GM21360 (cell line): ENCODE data around the gene ZNF497.
A peak's percentile ranks its signal among the peaks of the same experiment; 100 is the strongest.

ENCODE experiments used
- ATAC-seq: cut with Tn5 transposase; IDR thresholded peaks from one replicate; pipeline ENCODE4 v1.9.1; 2021; ENCODE audit warnings: mild to moderate bottlenecking, moderate library complexity; ENCODE audit not compliant: unreplicated experiment

Gene ZNF497

DNA sequence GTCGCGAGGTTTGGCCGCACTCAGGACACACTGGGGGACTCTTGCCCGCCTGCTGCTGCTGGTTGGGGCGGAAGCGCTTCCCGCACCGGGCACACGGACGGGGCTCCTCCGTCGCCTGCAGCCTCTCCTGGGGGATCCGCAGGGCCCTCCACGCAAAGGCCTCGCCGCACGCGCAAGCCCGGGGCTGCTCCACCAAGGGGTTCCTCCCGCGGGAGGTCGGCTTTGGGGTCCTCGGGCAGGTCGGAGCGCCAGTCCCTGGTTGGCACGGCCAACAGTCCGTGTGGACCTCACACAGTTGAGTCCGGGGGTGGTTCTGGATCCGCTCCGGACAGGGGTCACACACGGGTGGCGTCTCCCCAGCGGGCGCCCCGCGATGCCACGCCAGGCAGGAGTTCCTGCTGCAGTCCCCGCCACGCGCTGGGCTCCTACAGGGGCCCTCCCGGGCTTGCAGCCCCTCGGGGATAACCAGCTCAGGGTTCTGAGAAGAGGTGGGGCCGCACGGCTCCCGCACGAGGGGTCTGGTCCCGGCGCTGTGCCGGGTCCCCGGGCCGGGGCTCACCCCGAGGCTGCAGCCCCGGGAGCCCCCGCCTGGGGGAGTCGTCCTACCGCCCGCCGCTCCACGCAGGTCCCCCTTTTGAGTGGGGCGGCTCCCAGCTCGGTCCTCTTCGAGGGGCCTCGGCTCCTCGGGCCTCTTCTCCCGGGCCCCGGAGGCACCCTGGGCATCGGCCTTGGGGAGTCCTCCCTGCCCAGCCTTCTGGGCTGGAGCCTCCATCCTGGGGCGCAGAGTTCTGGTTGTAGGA lies 6.2 kb upstream of the ZNF497 start:
- ATAC-seq: no peak

DNA sequence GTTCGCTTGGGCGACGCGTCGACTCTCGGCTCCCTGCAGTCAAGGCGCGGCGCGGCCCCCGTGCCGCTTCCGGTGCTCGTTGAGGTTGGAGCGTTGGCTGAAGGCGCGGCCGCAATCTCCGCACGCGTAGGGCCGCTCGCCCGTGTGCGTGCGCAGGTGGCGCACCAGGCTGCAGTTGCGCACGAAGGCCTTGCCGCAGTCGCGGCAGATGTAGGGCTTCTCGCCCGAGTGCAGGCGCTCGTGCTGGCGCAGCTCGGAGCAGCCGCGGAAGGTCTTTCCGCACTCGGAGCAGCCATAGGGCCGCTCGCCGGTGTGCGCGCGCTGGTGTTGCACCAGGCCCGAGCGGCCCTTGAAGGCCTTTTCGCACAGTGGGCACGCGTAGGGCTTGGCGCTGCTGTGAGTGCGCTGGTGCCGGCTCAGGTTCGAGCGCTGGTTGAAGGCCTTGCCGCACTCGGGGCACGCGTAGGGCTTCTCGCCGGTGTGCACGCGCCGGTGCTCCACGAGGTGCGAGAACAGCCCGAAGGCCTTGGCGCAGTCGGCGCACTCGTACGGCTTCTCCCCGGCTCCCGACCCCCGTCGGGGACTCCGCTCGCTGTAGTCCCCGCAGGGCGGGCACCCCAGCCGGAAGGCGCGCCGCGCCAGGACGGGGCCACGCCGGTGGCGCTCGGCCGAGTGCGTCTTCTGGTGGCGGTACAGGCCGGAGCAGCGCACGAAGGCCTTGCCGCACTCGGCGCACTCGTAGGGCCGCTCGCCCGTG lies 5.3 kb upstream of the ZNF497 start:
- no peak for ATAC-seq

DNA sequence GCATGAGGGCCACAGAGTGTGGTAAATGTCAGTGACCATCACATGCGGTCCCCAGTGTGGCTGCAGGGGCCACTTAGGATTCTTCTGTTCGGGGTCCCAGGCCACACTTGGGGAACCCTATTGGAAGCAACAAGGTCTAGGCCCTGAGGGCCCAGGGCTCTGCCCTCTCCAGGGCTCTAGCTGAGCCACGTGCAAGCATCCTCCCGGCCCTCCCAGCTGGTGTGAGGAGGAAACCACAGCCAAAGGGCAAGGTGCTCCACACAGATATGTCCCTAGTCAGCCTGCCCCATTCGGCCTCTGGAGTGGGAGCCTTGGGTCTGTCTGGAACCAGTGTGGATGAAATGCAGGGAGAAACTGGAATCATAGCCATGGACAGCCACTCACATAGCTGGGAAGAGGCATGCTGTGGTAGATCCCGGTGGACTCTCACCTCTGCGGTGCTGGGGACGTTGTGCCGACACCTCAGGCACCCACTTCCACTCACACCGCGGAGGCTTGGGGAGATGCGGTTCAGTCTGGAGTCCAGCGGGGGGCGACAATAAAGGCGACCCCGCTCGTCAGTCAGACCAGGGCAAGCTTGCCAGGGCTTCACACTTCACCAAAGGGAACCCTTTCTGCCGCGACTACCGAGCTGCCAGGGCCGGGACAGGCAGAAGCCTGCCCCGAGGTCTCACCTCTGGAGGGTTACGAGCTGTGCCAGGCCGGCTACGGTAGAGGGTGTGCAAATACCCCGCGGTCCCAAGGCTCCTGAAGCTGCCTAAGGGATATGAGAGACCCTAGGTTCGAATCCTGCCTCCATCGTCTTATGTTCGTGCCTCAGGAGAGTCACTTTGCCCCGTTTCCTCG lies 4.3 kb upstream of the ZNF497 start:
- no peak for ATAC-seq

DNA sequence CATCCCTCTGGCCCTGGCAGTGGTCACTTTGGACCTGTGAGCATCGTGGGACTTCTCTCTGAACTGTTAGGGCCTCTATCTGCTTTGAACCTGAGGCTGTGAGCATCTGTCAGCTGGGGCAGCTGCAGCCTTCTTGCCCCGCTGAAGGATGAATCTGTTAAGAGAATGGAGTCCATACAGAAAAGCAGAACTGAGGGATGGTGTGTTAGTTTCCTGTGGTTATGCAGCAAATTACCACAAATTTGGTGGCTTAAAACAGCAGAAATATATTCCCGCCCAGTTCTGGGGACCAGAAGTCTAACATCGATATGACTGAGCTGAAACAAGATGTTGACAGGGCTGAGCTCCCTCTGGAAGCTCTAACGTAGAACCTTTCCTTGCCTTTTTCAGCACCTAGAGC lies 1.6 kb upstream of the ZNF497 start:
- ATAC-seq: no peak

DNA sequence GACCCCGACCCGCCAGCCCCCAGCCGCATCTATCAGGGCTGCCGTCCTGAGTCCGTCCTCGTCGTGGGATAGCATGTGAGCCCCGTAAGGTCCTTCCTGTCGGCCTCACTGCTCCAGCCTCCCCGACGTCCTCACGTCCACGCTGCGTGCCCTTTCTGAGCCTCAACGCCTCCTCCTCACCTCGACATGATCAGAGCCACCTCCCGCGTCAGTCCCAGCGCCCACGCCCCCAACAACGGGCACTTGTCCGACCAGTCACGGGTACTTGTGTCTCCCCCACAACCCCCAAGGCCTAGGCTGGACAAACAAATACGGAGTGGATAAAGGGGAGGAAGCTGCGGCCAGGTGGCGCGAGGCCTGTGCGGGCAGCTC lies 665 bp downstream of the ZNF497 start:
- ATAC-seq: peak; percentile 2

DNA sequence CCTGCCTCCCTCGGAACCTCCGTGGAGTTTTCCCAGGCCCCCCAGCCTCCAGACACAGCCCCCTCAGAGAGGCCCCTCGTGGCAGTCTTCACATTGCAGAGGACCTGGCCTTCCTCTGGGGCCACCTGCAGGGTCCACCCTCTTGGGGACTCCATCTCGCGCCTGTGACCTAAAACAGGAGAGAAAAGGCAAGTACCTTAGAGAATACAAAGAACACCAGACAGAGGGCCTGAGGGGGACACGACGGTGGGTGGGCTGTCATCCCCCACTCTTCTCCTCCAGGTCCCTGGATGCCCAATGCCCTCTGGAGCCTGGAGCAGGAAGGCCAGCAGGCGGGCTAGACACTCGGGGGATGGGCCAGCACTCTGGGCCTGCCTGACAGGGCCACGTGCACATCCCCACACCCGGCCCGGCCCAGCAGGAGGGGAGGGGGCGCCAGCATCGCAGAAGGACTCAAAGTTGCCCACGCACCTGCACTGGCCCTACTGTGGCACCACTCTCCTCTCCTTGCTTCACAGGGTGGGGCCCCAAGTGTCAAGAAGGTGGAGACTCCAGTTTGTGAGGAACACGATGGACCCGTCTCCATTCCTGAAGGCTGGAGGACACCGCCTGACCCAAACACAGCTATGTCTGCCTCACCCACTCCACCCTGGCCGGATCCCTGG lies 4.9 kb downstream of the ZNF497 start:
- no peak for ATAC-seq

DNA sequence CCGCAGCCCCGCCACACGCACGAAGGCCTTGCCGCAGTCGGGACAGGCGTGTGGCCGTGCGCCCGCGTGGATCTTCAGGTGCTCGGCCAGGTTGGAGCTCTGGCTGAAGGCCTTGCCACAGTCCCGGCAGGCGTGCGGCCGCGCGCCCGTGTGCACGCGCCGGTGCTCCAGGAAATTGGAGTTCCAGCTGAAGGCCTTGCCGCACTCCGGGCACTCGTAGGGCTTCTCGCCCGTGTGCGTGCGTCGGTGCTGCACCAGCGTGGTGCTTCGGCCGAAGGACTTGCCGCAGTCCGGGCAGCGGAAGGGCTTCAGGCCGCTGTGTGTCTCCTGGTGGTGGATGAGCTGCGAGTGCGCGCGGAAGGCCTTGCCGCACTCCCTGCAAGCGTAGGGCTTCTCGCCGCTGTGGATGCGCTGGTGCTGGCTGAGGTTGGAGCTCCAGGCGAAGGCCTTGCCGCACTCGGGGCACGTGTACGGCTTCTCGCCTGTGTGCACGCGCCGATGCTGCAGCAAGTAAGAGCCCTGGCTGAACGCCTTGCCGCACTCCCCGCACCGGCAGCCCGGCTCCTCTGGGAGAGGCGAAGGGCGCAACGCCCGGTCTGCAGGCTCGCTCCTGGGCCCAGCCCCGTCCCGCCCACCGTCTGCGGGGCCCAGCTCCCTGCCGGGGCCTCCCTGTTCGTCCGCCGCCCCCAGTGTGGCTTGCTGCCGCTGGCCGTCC lies 5.6 kb downstream of the ZNF497 start:
- no peak for ATAC-seq

DNA sequence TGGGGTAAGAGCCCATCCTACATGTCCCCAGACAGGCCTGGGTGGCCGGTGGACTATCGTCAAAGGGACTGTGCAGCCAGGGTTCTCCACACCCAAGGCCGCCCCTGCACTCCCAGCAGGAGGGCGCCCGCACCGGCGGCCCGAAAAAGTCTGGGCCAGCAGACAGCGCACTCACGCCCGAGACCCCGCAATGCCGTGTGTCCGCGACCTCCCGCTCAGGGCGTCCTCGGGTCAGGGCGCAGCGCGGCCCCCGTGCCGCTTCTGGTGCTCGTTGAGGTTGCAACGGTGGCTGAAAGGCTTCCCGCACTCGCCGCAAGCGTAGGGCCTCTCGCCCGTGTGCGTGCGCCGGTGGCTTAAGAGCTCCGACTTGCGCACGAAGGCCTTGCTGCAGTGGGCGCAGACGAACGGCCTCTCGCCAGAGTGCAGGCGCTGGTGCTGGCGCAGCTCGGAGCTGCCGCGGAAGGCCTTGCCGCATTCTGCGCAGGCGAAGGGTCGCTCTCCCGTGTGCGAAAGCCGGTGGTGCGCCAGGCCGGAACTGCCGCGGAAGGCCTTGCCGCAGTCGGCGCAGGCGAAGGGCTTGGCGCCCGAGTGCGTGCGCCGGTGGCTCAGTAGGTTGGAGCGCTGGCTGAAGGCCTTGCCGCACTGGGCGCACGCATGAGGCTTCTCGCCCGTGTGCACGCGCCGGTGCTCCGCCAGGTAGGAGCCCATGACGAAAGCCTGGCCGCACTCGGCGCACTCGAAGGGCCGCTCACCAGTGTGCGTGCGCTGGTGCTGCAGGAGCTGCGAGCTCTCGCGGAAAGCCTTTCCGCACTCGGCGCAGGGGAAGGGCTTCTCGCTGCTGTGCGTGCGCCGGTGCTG lies 6.4 kb downstream of the ZNF497 start:
- no peak for ATAC-seq

DNA sequence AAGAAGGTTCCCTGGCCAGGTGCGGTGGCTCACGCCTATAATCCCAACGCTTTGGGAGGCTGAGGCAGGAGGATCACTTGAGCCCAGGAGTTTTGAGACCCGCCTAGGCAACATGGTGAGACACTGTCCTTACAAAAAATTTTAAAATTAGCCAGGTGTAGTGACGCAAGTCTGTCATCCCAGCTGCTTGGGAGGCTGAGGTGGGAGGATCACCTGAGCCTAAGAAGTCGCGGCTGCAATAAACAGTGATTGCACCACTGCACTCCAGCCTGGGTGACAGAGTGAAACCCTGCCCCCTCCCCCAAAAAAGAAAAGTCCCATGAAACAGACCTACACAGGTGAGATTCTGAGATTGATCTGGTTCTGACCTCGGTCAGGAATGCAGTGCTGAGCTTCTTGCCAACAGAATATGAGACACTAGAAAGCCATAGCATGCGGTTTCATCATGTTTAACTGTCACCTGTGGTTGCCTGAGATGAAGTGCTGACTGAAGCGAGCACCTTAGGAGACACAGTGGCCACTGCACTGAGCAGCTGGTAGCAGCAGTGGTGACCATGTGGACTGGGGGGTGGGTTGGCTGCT lies 7.2 kb downstream of the ZNF497 start:
- ATAC-seq: no peak

DNA sequence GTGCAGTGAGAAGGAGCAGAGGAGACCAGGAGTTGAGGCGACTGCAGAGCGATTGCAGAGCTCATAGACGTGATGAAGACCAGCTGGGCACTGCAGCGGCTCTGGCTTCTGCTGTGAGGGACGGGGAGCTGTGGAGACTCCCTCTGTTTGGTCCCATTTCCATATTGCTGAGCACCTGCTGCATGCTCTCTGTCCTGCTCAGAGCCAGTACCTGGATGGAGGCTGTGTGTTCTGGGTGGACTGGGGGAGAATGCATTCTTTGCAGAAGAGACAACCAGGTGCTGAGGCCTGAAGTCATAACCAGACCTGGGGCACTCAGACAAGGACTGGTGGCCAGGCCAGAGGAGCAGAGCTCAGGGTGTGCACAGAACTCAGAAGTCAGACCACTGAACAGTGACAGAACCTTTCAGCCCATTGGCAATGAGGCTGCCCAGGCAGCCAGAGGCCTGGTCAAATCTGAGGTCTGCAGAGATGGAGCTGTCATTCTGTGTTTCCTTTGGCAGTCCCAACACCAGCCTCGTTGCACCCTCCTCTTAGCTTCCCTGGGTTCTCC lies 8.0 kb downstream of the ZNF497 start:
- no peak for ATAC-seq

DNA sequence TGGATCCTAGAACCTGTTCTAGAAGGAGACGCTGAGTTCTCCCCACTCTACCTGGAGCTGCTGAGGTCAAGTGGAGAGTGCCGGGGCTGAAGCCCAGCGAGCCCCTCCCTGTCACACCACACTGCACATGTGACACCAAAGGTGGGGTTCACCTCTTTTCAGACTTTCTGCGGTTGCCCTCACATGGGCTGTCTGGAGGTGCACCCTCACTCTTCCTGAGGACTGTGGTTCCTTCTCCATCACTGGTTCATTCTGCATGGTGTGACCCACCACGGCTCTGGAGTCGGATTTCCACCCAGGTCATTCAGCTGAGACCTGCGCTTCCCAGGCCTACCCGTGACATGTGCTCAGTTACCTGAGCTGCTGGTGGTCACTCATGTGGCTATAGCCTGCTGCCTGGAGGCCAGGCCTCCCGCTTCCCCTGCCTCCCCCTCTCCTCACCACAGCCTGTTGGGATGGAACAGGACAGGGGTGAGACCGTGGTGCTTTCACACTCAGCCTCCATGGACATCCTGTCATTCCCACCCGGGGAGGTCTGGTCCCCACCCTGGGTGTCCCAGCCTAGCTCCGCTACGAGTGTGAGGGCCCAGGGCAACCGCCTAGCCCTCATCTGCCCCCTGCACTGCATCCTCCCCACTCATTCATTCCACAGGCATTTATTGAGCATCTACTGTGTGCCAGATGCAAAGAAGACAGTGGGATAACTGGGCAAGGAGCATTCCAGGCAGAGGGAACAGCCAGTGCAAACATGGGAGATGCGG lies 8.7 kb downstream of the ZNF497 start:
- ATAC-seq: no peak

DNA sequence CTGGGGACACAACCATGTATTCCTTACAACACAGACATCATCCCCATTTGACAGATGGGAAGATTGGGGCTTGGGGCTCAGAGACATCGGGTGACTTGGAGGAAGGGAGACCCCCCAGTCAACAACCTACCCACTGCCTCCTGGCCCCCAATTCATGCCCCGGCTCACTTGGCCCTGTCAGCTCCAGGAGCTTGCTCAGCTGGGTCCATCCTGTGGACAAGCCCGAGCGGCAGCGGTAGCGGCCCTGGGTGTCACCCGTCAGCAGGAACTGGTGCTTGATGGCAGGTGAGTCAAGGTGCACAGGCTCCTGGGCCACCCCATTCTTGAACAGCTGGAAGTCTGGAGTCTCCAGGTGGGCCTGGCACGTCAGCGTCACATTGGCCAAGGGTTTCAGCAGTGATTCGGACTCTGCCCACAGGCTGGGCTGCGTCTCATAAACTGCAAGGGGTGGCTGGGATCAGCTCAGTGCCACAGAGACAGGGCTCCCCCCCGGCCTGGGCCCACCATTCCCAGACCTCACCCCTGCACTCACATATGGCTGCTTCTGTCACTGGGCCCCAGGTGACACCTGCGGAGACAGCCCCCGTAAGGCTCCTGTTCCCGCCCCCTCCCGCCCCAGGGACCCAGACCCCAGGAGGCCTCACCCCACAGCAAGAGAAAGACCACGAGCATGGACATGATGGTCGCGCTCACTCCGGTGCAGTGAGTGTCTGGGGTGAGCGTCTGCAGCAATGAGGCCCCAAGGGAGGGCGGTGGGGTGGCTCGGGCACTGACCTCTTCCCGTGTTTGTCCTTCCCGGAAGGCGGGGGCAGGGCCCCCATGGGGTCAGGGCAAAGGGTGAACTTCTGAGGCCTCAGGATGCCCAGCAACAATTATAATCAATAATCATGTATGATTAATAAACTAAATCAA lies 9.5 kb downstream of the ZNF497 start, which contains the start of gene A1BG:
A1BG (minus strand) TSS at position 733 of the 912 bp plus-strand sequence; CDS start at position 678, 55 bp downstream.
- ATAC-seq: no peak

DNA sequence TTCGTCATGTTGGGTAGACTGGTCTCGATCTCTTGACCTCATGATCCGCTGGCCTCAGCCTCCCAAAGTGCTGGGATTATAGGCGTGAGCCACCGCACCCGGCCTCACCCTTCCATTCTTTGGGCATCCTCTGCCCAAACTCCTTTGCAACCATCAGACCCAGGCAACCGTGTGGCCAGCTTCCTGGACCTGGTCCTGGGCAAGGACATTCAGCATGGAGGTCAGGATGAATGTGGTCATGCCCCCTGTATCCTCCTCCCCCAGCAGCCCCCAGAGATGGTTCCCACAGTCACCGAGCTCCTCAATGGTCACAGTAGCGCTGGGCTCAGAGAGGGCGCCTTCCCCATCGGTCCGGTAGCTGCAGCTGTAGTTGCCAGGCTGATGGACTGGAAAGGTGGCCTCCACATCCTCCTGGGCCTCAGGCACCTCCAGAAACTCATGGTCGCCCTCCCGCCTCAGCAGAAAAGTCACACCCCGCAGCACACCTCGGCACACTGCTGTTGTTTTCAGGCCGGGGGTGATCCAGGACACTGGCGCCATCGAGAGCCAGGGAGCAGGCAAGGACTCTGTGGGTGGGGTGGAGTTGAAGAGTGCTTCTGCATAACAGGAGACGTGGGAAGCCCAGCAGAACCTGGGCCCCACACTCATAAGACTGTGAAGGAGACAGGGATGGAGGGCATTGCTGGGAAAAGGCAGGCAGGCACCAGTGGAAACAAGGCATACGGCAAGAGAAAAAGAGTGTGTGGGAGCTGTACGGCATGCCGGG lies 10.4 kb downstream of the ZNF497 start:
- ATAC-seq: no peak

DNA sequence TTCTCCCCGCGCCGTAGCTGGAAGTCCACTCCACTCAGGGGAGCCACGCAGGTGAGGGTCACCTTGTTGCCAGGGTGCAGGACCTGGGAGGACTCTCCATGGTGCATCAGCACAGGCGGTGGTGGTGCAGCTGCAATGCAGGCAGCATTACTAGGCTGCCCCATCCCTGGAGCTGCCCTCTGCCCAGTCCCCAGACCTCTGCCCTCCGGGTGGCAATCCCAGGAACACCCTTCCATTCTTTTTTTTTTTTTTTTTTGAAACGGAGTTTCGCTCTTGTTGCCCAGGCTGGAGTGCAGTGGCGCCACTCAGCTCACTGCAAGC lies 11.0 kb downstream of the ZNF497 start:
- no peak for ATAC-seq

DNA sequence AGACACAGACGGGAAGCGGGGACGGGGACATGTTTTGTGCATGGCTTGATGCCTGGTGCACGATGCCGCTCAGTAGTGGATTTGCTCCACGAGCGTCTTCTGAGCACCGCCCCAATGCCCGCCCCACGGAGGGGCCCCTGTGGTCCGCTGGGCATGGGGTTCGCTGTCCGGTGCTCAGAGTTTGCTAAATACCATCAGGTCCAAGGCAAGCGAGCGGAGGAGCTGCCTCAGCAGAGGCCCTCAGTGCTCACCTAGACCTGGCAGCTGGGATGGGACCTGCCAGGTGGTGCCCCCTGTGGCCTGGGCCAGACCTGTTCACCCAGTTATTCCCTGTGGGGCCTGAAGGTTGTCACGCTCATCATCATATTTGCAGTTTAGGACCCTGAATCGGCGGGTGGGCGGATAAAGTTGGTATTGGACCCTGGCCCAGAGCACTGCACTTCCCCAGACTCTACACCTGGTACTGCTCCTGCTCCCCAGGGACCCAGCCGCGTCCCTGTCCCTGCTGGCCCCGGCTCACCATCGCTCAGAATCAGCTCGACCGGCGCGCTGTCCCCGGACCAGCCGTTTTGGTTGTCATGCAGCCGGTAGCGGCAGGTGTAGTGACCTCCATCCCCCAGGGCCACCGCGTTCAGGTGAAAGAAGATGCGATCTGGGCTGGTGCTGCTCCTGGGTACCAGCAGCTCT lies 11.5 kb downstream of the ZNF497 start:
- no peak for ATAC-seq
